HG03135 (cell line): ENCODE measurements around the gene PSG5.
"Not testable (repeated sequence)": the region's sequence is repeated elsewhere in the genome, so short reads cannot be mapped to it uniquely, and the experiment has no call there.

ENCODE experiments used
- ATAC-seq: cut with Tn5 transposase; IDR thresholded peaks from one replicate; pipeline ENCODE4 v1.9.1; 2021; ENCODE audit warnings: mild to moderate bottlenecking, moderate library complexity; ENCODE audit not compliant: unreplicated experiment

Gene PSG5

DNA sequence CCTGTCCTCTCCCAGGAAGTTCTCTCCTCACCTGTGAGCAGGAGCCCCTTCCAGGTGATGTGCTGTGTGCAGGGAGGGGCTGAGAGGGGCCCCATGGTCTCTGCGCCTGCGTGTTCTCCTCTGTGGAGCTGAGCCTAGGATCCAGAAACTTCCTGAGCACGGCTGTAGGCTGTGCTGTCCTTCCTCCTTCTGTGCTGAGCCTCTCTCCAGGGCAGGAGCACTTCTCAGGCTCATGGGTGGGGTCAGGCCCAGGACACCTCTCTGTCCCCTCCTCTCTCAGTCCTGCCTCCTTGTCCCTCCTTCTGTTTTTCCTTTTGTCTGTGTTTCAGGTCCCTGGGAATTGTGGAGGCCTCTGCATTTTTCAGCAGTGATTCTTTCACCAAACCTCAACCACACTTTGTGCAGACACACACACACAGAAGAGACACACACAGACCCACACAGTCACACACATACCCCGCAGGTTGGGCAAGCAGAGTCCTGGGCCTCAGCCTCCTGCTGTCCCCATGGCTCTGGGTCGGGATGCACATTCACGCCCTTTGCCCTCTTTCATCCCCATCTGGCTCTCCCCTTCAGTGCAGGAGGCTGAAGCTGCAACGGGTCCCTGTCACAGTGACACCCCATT is at the start of gene PSG5:
Gene PSG5 (minus strand): TSS at position 226 of the 625 bp plus-strand sequence. CDS start 131 bp downstream, at position 95.
- ATAC-seq = not testable (repeated sequence)

GRCh38 chr19:43235686-43236085 is 49.4 kb upstream of the PSG5 start:
- not testable (repeated sequence) for ATAC-seq

- no peak for ATAC-seq
Observed at GRCh38 chr19:43229315-43229714, 43.0 kb upstream of the PSG5 start.

DNA sequence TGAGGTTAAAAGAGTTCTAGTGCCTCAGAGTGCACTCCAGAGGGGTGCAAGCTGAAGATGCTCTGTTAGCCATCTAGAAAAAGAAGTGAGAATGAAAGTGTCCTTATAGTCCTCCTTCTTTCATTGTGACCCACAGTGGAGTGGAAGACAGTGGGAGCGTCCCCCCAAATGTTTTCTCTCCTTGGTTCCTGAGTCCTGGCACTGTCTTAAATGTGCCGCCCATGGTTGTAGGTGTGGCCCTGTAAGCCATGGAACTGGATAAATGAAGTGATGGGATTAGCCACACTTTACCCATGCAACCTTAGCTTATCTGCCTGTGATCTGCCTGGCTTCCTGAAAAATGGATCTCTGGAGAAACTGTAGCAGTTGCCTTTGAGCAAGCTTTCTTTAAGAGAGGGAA is 42.4 kb upstream of the PSG5 start:
- not testable (repeated sequence) for ATAC-seq

- not testable (repeated sequence) for ATAC-seq
Observed at GRCh38 chr19:43226986-43227385, 40.6 kb upstream of the PSG5 start.

DNA sequence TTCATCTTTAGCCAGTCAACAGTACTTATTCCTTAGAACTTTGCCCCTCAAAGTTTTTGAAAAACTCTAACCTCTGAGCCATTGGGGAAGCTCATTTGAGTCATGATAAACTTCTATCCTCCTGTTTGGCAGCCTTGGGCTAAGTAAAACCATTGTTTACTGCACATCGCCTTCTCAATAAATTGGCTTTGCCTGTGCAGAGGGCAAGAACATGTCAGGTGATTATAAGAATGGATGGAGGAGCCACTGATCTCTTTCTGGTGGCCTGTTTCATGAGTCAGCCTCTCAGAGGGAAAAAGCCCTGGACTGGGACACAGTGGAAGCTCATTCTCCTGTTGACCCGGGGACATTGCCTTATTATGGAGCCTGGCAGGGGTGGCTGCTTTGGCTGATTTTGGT is 38.5 kb upstream of the PSG5 start:
- no peak for ATAC-seq

GRCh38 chr19:43224201-43224854 is 38.0 kb upstream of the PSG5 start:
- not testable (repeated sequence) for ATAC-seq

- not testable (repeated sequence) for ATAC-seq
Observed at GRCh38 chr19:43221891-43222290, 35.6 kb upstream of the PSG5 start.

DNA sequence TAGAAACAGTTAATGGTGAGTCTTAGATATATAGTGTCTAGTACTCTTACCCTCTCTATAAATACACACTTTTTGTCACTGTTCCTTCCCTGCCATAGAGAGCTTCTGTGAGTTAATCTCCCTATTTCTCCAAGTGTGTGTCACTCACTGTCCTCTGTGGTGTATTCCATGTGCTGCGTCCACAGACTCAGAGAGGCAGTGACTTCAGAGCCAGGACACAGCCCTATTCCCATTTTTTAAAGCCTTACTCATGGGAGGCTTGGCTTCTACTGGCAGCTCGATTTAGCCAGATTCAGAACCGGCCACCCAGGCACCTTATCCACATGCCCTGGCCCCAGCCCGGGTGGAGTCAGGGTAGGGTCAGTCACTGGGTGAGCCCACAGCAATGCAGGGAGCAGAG is 32.8 kb upstream of the PSG5 start:
- not testable (repeated sequence) for ATAC-seq

DNA sequence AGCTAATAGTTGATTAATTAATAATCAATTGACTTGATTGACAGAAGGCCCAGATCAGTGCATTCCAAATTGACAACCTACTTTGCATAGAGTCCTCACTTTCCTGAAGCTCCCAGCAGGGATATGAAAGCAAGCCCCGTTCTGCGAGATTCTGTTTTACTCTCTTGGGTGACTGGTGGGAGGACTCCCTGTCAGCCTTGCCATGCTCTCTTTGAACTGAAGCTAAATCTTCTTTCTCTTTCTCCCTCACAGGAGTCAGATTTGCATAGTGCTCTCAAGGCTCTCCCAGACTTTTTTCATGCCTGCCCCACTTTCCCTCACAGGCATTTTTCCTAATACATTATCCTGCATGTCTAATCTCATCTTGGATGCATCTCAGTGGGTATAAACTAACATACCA is 29.5 kb upstream of the PSG5 start:
- ATAC-seq = not testable (repeated sequence)

DNA sequence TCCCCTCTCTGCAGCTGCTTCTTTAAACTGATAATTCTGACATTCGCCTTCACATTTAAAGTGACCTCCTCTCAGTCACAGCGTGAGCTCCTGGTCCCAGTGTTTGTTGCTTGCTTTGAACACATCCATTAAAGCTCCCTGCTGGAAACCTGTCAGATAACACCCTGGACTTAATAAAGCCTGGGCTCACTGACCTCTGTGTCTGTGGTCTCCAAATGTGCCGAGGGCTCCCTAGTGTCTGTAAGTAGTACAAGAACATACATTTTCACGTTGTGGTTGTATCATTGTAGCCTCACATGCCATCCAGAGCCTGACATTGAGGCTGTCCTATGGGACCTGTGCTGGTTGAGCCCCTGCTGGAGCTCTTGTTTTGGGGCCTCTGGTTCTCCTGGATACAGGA is 21.7 kb upstream of the PSG5 start:
- no peak for ATAC-seq

DNA sequence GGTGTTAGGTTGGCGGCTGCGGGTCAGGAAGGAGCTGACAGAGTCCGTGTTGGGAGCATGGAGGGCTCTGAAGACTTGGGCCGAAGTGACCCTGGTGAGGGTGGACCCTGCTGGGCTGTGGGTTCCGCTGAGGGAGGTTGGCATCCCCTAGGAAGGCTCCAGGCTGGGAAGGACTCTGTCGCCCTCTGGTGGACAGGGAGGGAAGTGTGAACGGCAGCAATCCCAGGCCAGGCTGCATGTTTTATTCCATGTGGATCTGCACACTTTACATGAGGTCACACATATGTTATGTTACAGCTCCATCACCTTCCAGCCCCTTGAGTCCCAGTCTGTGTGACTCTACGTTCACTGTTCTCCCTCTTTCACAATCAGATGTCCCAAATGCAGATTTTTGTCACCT is 20.8 kb upstream of the PSG5 start:
- not testable (repeated sequence) for ATAC-seq

GRCh38 chr19:43205471-43206105 is 19.3 kb upstream of the PSG5 start, which contains the start of gene PSG4:
TSS of gene PSG4 (minus strand) at chr19:43205638. CDS start at chr19:43205536, 102 bp downstream.
- not testable (repeated sequence) for ATAC-seq

- ATAC-seq = not testable (repeated sequence)
Observed at GRCh38 chr19:43203611-43204010, 17.3 kb upstream of the PSG5 start.

- ATAC-seq = not testable (repeated sequence)
Observed at GRCh38 chr19:43201891-43202290, 15.6 kb upstream of the PSG5 start.

DNA sequence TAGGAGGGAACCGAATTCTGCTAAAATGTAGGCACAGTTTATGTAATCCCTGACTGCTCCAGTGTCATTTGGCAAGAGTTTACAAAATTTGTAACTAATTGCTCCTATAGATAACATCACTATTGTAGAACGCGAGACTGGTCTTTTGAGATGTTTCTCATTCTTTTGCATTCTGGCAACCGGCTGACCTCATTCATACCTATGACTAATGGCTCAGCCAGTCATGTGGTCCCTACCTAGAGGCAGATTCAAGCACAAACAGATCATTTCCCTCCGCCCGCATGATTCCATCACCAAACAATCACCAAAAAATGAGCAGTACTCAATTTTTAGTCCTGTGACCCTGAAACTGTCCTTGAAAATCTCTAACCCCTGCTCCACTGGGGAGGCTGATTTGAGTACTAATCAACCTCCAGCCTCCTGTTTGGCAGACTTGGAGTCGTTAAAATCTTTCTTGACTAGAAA is 15.0 kb upstream of the PSG5 start:
- not testable (repeated sequence) for ATAC-seq

GRCh38 chr19:43198686-43199419 is 12.5 kb upstream of the PSG5 start:
- not testable (repeated sequence) for ATAC-seq

DNA sequence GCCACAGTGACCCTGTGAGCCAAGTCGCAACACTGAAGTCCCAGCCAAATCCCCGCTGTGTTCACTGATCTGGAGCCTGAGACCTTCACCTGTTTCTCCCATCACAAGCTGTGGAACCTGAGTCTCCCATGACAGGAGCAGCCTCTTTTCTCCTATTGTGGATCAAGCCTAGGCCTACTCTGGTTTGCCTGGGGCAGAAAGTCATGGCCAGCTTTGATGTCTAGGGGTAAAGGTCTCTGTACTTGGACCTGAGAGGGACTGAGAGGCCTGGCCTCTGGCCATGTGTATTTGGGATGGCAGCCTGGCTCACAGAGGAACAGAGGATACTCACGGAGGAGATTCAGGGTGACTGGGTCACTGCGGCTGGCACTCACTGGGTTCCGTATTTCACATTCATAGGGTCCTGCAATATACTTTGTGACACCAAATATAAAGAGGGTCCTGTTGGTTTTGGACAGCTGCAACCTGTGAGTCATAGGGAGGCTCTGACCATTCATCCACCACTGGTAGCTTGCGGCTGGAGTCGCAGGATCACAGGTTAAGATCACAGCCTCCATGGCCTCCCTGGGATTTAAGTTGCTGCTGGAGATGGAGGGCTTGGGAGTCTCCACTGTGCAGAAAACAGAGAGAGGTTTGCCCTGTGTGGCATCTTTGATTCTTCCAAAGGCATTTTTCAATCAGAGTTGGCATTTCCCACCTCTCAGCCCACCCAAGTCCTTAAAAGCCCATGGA is 11.5 kb upstream of the PSG5 start:
- ATAC-seq = not testable (repeated sequence)

DNA sequence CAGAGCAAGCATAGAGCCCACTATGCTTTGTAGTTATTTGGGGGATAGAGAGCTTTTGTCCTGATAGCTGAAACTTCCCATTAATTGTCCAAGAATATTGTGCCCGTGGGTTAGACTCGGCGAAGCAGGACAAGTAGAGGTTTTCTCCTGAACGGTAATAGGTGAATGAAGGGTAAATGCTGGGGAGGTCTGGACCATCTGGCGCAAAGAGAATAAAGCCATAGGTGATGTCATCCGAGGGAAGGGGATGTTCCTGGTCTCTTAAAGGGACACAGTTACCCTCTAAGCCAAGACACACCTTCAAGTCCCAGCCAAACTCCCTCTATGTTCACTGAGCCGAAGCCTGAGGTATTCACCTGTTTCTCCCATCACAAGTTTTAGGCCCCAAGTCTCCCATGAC is 8.1 kb upstream of the PSG5 start:
- not testable (repeated sequence) for ATAC-seq

- ATAC-seq = not testable (repeated sequence)
Observed at GRCh38 chr19:43192381-43193155, 6.2 kb upstream of the PSG5 start.
